HG03097 (cell line): ENCODE measurements around the gene PAN3.
"Not testable (repeated sequence)": the region's sequence is repeated elsewhere in the genome, so short reads cannot be mapped to it uniquely, and the experiment has no call there.

ENCODE experiments used
- ATAC-seq: cut with Tn5 transposase; IDR thresholded peaks from one replicate; pipeline ENCODE4 v1.9.1; 2021; ENCODE audit not compliant: unreplicated experiment, low FRiP score

PAN3 gene

DNA sequence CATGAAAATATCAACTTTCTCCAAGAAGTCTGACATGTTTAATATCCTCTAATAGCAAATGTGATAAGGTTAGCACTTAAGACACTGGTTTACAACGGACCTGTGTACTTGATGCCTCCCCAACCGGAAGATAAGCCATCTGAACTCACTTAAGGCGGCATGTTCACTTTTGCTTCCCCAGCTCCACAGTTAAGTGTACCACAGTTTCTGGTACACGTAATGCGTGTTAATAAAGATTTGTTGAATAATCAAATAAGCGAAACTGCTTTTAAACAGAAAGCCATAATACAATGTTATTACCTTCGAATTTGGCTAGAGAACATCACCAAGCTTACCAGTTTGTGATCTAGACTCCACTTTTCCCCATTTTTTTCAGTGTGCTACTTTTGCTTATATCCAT is 1.4 kb upstream of the PAN3 start:
- no peak for ATAC-seq

DNA sequence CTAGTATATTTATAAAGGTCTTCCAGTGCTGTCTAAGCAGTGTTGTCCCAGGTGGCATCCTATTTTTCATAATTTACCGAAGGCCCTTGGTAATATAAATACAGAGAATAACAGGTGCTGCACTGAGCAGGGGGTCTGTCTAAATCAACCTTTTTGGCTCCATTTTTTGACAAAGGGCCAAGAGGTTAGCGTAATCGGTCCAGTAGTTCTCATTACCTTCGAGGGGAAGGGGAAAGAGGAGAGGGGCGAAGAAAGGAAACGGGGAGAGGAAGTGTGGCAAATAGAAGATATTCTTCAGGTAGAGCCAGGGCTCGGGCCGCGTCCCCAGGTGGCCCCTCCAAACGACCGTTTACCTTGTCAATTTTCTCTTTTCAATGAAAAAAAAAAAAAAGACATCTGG is 749 bp upstream of the PAN3 start:
- ATAC-seq = peak; percentile 2

DNA sequence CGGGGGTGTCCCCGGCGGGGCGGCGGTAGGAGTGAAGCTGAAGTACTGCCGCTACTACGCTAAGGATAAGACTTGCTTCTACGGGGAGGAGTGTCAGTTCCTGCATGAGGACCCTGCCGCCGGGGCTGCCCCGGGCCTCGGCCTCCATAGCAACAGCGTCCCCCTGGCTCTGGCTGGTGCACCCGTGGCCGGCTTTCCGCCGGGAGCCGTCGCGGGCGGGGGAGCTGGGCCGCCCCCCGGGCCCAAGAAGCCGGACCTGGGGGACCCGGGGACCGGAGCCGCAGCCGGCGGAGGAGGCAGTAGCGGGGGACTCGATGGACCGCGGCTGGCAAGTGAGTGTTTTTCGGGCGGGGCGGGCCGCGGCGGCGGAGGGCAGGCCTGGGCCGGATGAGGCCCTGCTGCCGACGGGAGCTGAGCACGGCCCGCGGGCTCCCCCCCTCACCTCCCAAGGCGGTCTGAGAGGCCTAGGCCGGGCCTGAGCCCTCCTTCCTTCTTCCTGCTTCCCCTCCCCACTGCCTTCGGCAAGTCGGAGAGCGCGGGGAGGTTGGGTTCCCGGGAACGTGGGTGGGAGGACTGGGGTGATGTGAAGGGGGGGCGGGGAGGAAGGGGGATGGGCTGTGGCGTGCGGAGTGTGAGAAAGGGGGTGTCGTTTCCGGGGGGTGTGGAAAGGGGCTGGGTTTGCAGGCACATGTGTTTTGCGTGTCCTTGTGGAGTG is 568 bp downstream of the PAN3 start:
- ATAC-seq = no peak

DNA sequence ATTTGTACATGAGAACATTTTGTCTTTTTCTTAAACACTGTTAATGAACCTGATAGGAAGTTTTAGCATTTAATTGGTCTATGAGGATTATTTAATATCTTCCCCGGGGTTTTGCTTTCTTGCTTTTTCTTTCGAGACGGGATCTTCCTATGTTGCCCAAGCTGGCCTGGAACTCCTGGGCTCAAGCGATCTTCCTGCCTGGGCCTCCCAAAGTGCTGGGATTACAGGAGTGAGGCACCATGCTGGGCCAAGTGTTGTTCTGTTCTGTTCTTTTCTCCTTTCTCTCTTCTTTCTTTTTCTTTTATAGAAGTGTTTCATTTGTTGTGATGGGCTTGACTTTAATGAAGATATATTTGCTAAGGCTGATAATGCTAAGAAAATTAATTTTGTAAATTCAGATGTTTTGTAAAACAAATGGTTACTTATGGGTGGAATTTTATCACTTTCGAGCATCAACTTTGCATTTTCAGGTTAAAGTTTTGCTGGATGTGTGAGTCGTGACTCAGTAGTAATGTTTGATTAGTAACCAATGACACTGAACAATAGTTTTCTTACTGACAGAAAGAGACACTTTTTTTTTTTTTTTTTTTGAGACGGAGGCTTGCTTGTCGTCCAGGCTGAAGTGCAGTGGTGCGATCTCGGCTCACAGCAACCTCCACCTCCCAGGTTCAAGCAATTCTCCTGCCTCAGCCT is 2.2 kb downstream of the PAN3 start:
- ATAC-seq = no peak

DNA sequence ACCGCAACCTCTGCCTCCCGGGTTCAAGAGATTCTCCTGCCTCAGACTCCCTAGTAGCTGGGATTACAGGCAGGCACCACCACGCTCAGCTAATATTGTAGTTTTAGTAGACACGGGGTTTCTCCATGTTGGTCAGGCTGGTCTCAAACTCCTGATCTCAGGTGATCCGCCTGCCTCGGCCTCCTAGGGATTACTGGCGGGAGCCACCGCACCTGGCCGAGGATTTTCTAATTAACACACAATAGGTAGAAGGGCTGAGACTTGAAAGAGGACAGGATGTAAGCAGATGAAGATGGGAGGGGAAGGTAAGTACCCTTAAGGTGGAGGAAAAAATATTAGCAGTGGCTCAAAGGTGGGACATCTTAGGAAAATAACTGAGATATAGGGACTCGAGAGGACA is 3.2 kb downstream of the PAN3 start:
- ATAC-seq = not testable (repeated sequence)

DNA sequence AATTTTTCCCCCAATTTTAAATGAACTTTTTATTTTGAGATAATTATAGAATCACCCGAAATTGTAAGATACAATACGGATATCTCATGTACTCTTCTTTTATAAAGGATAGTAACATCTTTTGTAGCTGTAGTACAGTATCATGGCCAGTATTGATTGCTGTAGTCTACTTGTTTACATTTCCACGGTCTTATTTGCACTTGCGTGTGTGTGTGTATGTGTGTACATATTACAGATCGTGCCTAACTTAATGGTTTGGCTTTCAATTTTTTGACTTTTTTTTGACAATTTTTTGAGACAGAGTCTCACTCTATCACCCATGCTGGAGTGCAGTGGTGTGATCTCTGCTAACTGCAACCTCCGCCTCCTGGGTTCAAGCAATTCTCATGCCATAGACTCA is 6.7 kb downstream of the PAN3 start:
- ATAC-seq = no peak

DNA sequence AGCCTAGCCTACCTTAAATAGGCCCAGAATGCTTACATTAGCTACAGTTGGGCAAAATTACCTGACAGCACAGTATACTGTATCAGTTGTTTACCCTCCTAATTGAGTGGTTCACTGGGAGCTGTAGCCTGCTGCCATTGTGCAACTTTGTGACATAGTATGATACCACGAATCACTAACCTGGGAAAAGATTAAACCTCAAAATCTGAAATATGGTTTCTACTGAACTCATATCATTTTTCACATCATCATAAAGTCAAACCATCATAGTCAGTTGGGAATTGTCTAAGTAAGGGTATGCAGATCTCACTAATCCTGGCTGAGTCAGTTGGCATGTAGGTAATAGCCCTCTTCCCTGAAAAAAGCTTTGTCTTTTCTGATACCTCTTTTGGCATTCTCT is 9.2 kb downstream of the PAN3 start:
- ATAC-seq = no peak

DNA sequence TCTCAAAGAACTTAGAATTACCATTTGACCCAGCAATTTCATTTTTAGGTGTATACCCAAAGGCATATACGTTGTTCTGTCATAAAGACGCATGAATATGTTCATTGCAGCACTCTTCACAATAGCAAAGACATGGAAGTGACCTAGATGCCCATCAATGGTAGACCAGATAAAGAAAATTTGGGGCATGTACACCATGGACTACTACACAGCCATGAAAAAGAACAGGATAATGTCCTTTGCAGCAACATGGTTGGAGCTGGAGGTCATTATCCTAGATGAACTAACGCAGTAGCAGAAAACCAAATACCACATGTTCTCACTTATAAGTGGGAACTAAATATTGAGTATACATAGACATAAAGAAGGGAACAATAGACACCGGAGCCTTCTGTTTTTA is 20.7 kb downstream of the PAN3 start:
- ATAC-seq = no peak

DNA sequence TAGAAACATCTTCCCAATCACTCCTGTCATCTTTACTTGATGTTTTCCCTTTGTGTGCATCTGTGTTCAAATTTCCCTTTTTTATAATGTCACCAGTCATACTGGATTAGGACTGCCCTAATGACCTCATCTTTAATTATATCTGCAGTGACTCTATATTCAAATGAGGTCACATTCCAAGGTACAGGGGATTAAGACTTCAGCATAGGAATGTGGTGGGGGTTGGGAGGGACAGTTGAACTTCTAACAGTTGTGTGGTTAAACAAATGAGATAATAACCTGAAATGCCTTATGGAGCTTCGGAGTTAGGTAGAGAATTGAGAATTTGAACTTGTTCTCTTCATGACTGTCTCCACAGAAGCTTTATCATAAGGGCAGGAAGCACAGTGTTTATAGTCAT is 23.0 kb downstream of the PAN3 start:
- no peak for ATAC-seq

DNA sequence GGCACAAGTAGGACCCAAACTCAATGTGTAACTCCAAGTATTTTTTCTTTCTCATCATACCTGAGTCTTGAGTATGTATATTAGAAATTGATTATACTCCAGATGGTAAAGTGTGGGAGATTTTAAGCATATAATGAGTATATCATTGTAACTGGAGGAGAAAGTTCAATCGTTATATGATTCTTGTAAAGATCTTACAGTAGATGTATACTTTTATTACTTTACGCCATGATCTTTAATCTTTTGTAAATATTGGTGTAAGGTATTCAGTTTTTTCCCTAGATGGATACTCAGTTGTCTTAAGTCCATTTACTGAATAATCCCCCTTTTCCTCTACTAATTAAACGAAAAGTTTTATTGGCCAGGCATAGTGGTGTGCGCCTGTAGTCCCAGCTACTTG is 25.2 kb downstream of the PAN3 start:
- ATAC-seq = no peak

DNA sequence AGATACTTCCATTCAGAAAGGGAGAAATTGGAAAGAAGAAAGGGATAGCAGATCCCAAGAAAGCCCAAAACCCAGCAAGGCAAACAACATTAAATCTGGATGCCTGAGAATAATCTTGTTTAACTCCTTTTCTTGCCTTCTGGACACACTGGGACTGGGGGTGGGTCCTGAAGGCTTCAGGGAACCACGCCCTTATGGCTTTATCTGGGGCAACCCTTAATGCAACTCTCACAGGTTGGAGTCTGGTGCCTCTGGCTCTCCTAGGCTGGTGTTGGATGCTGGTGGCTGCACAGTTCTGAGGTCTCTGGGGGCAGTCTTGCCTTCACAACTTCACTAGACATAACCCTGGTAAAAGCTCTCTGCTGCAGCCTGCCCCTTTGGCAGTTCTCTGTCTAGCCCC is 27.9 kb downstream of the PAN3 start:
- no peak for ATAC-seq

DNA sequence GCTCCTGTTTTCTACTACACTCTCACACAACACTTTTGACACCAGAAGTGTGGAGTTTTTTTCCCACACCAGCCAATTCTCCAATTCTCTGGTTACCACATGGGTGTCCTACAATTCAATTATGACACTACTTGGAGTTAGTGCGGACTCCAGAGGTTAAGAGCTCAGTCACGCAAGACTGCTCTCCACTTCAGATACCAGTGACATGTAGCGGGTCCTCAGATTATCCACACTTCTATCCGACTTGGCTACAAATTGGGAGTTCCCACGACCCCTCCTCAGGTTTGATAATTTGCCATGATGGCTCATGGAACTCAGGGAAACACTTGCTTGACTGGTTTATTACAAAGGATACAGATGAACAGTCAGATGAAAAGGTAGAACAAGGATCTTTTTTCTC is 32.9 kb downstream of the PAN3 start:
- no peak for ATAC-seq

DNA sequence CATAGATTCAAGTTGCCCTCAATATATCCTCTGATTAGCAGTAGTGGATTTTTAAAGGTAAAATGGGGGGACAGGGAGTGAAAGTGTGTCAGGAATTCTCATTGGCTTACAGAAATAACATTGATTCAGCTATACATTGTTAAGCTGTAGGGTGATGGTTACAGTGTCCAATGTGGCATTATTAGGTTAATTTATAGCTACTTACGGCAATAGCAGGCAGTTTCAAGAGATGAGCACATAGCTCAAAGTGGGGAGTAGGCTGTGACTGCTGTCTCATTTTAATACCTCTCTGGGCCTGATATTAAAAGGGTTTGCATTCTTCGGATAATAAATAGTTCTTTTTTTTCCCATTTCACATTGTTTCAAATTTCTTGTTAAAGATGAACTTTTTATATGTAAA is 34.6 kb downstream of the PAN3 start:
- ATAC-seq = no peak

DNA sequence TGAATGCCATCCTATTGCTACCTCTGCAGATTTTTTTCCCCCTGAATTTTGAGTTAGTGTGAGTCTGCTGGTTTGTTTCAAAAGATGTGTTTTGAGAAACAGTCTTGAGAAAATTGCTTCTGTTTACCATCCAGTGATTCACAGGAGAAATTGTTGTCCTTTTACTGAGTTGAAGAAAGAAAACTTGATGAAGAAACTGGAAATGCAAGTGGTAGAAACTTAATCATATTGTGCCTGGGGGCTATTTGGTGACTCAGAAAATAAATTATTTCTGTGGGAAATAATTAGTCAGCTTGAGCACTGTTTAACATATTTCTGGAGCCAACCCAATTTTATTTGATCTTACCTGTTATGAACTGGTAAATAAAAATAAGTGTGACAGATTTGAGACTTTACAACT is 35.4 kb downstream of the PAN3 start:
- ATAC-seq = no peak

DNA sequence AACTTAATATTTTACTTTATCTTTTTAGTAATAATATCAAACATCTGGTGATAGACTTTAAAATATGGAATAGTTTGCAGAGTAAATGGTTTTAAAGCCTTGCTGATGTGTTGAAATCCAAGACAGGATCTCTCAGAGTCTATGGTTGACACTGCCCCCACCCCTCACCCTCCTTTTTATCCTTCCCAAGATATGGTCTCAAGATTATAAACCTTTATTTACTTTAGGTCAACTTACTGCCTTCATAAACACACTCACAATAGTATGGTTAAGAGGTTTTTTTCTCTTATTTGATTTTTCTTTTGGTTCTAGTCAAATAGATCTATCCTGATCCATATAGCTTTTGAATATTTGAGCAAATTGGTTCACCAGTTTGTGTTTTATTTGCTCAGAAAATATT is 39.0 kb downstream of the PAN3 start:
- no peak for ATAC-seq

DNA sequence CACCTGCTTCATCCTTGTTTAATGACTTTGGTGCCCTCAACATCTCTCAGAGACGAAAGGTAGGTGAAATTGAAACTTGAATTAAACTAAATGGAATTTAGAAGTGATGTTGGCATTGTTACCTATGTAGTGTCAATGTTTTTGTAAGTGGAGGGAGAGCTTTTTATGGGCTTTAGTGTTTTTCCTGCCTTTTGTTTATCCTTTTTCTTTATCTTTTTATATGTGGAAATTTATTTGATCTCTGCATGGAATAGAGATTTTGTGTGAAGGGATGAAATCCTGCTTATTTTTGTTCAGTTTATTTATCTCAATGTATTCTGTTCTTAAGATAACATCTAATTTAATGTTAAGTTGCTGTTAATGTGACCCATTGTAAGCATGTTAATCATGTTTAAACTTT is 39.5 kb downstream of the PAN3 start:
- no peak for ATAC-seq

DNA sequence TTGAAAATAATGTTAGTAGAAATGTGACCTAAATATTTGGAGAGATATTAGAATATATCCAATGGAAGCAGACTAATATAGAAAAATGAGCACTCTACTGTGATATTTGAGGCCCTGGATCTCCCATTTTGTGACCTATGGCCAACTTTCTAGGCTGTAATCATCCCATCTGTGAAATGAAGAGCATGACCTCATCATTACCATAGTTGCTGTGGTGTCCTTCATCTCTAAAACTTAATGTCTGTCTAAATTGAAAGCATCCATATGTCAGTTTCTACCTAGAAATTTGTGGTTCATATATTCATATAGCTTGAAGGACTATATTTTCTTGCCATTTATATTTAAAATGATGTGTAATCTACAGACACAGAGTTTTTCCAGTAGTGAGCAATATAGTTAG is 41.6 kb downstream of the PAN3 start:
- no peak for ATAC-seq

DNA sequence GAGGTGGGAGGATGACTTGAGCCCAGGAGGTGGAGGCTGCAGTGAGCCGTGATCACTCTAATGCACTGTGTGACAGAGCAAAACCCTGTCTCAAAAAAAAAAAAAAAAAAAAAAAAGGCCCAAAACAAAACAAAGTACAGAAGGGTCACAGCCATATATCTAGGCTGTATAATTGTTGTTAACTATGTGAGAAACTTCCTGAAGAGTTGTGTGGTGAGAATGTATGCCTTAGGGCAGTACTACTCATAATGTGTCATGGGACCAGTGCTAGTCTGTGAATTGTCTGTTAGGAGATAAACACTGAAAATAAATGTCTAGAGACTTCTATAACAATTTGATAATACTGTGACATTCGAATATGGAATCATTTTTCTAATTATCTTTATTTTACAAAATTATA is 43.1 kb downstream of the PAN3 start:
- ATAC-seq = no peak

DNA sequence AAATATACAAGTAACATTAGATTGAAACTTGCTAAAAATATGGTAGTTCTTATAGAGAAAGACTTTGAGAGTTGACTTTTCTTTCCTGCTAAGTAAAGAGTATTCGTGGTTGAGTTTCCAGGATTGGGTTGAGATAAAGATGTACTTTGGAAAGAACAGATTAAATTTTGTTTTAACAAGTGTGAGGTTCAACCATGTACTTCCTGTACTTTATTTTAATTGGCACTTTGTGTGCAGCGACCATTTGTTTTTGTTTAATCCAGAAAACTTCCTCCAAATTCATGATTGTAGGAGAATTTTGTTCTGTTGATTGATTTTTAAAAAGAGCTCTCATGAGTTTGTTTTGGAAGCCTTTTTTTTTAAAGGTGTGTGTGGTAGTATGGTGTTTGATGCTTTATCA is 46.9 kb downstream of the PAN3 start:
- ATAC-seq = no peak

DNA sequence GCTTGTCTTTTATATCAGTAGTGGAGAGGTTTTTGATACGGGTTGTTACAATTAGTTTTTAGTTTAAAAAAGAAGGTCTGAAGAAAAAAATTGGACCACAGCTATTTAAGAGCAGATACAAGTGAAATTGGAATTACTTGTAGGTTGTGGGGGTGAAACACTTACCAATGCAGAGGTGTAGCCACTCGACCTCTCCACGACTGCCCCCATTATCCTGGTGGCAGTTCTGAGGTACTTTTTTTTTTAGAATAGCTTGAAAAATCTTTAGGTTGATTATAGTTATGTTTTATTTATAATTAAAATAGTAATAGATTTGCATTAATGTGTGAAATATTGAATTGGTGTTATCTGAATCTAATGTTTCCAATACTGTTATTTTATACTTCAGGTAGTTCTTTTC is 60.7 kb downstream of the PAN3 start:
- no peak for ATAC-seq

DNA sequence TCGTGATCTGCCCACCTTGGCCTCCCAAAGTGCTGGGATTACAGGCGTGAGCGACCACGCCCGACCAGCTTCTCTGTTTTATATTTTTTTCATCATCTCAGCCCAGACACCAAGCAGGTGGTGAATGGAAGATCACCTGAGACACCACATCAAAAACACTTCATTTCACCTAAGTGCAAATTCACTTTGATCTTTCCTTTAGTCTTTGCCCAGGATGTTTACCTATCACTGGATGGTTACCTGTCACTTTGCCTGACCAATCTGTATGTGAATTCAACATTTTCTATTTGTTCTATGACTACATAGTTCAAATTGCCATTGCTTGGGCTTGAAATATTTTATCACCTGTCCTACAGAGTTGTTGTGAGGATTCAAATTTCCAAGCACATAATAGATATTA is 65.7 kb downstream of the PAN3 start:
- ATAC-seq = no peak

DNA sequence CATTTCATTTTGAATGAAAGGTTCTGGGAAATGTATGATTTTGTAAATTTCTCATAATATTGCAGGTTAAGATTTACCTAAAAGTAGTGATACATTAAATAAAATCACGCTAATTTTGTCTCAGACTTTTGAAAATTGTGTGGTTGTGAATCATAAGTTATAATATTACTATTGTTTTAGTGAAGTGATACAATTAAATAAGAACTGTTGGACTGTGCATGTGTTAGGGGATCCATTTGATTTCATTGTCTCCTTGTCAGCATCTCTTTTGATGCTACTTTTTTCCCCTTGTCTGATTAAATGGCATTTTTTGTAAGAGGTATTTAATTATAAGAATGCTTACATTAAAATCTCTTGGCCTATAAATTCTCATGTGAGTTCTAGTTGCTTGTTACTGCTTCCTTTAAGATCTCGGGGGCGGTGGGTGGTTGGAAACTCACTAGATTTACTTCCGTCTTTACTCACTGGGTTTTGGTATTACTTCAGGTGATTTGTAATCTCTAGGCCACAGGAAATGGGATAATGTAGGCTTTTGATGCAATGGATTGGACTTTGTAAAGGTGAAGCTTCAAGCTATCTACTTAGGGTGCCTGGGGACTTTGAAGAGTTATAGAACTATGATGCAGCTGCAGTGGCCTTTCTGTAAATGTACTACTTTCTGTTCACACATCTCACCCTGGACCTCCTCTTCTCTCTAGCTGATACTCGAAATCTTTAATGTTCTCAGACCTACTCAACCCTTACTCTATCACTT is 66.5 kb downstream of the PAN3 start:
- ATAC-seq = no peak
